OCI-LY3 (cell line): Measurements from ENCODE around the gene NBEAL2.

Experiments used
- H2AFZ ChIP-seq: fragments of 200-600, 300-600 bp; shearing (Covaris generic); 2 replicates; pipeline ENCODE4 v1.6.0; 2014; ENCODE audit warnings: antibody characterized with exemption, low read depth, low read length
- H3K27ac ChIP-seq: fragments of 200-600, 300-600 bp; sonication (generic); 2 replicates; pipeline ENCODE4 v1.5.1; 2014; ENCODE audit warnings: mild to moderate bottlenecking, low read length, moderate library complexity, mixed read lengths
- H3K27me3 ChIP-seq: fragments of 200-600, 300-600 bp; sonication (generic); 2 replicates; pipeline ENCODE4 v1.6.1; 2014; ENCODE audit warnings: low read depth, low read length, mixed read lengths
- H3K36me3 ChIP-seq: fragments of 200-600, 300-600 bp; sonication (generic); replicated peaks from 2 replicates; pipeline ENCODE3; 2014; ENCODE audit warnings: low read depth, low read length, mixed read lengths
- H3K4me1 ChIP-seq: fragments of 300-600, 200-600 bp; sonication (generic); 2 replicates; pipeline ENCODE4 v1.6.1; 2014; ENCODE audit warnings: low read length, mixed read lengths
- H3K4me2 ChIP-seq: fragments of 200-600, 300-600 bp; sonication (generic); 2 replicates; pipeline ENCODE4 v1.6.1; 2014; ENCODE audit warnings: low read length, mixed read lengths
- H3K4me3 ChIP-seq: fragments of 300-600, 200-600 bp; sonication (generic); 2 replicates; pipeline ENCODE4 v1.5.1; 2014; ENCODE audit warnings: antibody characterized with exemption, mild to moderate bottlenecking, low read length, moderate library complexity
- H3K79me2 ChIP-seq: fragments of 300-600, 200-600 bp; shearing (Covaris generic); 2 replicates; pipeline ENCODE4 v1.6.1; 2014; ENCODE audit warnings: mild to moderate bottlenecking, low read length, mixed read lengths
- H3K9ac ChIP-seq: fragments of 300-600, 200-600 bp; shearing (Covaris generic); 2 replicates; pipeline ENCODE4 v1.6.0; 2014; ENCODE audit warnings: mild to moderate bottlenecking, low read length, moderate library complexity
- H3K9me3 ChIP-seq: fragments of 200-600, 300-600 bp; shearing (Covaris generic); 2 replicates; pipeline ENCODE4 v1.6.1; 2014; ENCODE audit warnings: low read length, mixed read lengths; ENCODE audit not compliant: insufficient read depth
- H4K20me1 ChIP-seq: fragments of 200-600, 300-600 bp; sonication (generic); 2 replicates; pipeline ENCODE4 v1.6.1; 2016; ENCODE audit warnings: low read length, mixed read lengths; ENCODE audit not compliant: insufficient read depth
- EZH2phosphoT487 ChIP-seq: fragments of 200-600 bp; shearing (Covaris generic); IDR thresholded peaks from 2 replicates; pipeline ENCODE4 v1.6.1; 2018; ENCODE audit warnings: antibody characterized with exemption, mixed run types, low read depth
- TF ChIP-seq, protein P1 (sequence below): fragments of 200-600, 300-600 bp; sonication (generic); IDR thresholded peaks from 2 replicates; pipeline ENCODE4 v1.5.1; 2014; ENCODE audit warnings: antibody characterized with exemption, low read length, low read depth

Gene NBEAL2

DNA sequence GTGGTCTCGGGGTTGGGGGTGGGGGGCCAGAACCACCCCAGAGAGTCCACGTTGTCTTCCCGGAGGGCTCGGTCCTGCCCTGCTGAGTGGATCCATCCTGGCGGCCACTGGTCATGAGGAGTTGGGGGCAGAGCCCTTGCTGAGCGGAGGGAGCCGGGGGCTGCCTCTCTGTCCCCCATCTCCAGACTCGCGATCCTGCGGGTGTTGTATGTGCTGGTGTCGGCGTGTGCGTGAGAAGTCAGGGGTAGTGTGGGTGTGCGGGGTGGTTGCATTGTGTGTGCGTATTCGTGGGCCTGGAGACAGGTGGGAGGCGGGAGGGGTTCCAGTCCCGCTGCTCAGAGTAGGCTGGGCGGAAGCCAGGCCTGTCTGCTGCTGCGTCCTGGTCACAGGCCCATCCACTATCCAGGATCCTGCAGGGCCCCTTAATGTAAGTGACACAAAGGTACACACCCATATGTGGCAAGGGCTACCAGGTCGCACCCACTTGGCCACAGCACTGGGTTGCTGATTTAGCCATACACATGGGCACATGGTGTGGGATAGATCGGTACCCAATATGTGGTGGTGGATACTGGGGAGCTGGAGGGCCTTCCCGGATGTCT lies 30.7 kb downstream of the NBEAL2 start:
- no peaks in the 10 kb centered on the region for H3K9me3 ChIP-seq
- H3K27me3 ChIP-seq = no peaks in the 10 kb centered on the region
- H3K79me2 ChIP-seq = no peaks in the 10 kb centered on the region
- H4K20me1 ChIP-seq = no peaks in the 10 kb centered on the region
- no peak overlapping the region for H3K4me2 ChIP-seq
- no peaks in the 10 kb centered on the region for H3K4me1 ChIP-seq
- no peak overlapping the region for H3K27ac ChIP-seq
- H3K36me3 ChIP-seq = peaks cover 54% of the 10 kb centered on the region
- H3K9ac ChIP-seq = no peak overlapping the region
- TF ChIP-seq, protein P1, sequence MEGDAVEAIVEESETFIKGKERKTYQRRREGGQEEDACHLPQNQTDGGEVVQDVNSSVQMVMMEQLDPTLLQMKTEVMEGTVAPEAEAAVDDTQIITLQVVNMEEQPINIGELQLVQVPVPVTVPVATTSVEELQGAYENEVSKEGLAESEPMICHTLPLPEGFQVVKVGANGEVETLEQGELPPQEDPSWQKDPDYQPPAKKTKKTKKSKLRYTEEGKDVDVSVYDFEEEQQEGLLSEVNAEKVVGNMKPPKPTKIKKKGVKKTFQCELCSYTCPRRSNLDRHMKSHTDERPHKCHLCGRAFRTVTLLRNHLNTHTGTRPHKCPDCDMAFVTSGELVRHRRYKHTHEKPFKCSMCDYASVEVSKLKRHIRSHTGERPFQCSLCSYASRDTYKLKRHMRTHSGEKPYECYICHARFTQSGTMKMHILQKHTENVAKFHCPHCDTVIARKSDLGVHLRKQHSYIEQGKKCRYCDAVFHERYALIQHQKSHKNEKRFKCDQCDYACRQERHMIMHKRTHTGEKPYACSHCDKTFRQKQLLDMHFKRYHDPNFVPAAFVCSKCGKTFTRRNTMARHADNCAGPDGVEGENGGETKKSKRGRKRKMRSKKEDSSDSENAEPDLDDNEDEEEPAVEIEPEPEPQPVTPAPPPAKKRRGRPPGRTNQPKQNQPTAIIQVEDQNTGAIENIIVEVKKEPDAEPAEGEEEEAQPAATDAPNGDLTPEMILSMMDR = no peak
- no peak for TF ChIP-seq EZH2phosphoT487
- H2AFZ ChIP-seq = no peak overlapping the region
- H3K4me3 ChIP-seq = no peak overlapping the region

DNA sequence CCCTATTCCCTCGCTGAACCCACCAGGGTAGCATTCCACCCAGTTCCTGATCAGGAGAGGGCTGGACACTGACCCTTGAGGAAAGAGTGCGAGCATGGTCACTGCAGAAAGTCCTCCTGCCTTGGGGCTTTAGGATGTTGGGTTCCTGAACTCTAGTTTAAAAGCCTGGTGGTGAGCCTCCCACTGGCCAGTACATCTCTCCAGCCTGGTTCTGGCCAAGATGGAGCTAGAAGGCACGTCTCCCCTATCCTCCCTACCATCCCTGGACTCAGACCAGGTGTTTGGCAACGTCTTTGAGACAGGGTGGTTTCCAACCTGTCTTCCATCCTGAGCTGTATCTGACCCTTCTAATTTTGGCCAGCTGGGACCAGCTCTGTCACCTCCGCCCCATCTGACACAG lies 31.4 kb downstream of the NBEAL2 start:
- Histone ChIP-seq H4K20me1 (no peaks in the 10 kb centered on the region), H3K27me3 (no peaks in the 10 kb centered on the region), H3K4me3 (no peak overlapping the region), H3K27ac (no peak overlapping the region; the same call in 1 of the 2 replicates), H3K9me3 (no peaks in the 10 kb centered on the region), H3K36me3 (peaks cover 52% of the 10 kb centered on the region), H3K4me1 (no peaks in the 10 kb centered on the region), H3K4me2 (no peak overlapping the region), H2AFZ (no peak overlapping the region), H3K9ac (no peak overlapping the region), H3K79me2 (no peaks in the 10 kb centered on the region)
- no peak for TF ChIP-seq EZH2phosphoT487
- TF ChIP-seq, protein P1 = no peak

DNA sequence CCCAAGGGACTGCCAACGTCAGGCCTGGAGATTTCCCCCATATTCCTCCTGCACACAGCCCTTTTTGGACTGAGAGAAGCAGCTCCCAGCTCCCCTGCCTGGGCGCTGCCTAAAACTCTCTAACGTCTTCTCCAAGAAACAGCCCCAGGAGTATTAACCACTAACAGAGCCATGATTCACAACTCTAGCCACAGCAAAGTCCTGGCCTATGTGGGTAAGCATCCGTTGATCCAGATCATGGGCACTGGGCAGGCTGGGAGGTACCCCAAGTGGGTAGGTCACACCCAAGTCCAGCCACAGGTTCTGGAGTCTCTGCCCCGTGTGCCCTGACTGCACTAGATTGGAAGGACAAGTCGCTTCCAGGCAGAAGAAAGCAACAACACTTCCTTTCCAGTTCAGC lies 31.9 kb downstream of the NBEAL2 start:
- H3K4me1 ChIP-seq = no peaks in the 10 kb centered on the region
- H3K36me3 ChIP-seq = peaks cover 48% of the 10 kb centered on the region
- H4K20me1 ChIP-seq = no peaks in the 10 kb centered on the region
- no peaks in the 10 kb centered on the region for H3K27me3 ChIP-seq
- no peak overlapping the region for H3K4me3 ChIP-seq
- H3K27ac ChIP-seq = no peak overlapping the region; the same call in 1 of the 2 replicates
- H2AFZ ChIP-seq = no peak overlapping the region
- H3K79me2 ChIP-seq = no peaks in the 10 kb centered on the region
- TF ChIP-seq, protein P1 = no peak
- no peak for TF ChIP-seq EZH2phosphoT487
- no peak overlapping the region for H3K9ac ChIP-seq
- no peak overlapping the region for H3K4me2 ChIP-seq
- no peaks in the 10 kb centered on the region for H3K9me3 ChIP-seq

DNA sequence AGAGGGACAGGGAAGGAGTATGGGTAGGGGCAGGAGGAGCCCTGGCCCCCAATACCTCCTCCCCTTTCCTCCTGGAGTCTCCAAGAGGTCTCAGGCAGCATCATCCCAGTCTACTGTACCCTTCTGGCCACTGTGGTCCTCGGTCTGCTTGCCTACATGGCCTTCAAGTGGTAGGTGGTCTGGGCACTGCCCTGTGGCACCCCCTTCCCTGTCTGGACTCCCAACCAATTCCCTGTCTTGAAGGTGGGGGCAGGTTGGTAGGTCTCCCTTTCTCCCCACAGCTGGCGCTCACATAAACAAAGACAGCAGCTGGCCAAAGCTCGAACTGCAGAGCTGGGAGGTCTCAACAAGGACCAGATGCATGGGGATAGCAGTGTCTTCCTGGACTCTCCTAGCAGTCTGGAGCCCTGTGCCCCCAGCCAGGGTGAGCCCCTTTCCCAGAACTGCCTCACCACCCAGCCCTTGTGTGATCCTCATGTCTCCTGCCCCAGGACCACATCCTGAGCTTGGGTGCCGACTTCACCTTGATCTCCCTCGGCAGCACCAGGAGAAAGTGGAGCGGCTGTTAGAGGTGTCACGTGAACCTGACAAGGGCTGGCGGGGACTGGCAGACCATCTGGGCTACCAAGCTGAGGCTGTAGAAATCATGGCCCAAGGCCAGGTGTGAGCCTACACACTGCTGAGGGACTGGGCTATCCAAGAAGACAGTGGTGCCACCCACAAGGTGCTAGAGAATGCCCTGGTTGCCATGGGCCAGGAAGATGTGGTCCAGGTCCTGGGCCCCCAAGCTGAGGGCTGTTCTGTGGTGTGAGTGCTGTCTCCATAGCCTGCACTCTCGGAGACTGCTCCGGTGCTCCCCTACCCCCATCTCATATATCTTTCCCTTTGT lies 33.1 kb downstream of the NBEAL2 start:
- Histone ChIP-seq H3K4me2 (no peak overlapping the region), H3K79me2 (no peaks in the 10 kb centered on the region), H3K4me1 (no peaks in the 10 kb centered on the region), H4K20me1 (no peaks in the 10 kb centered on the region), H3K9ac (no peak overlapping the region), H2AFZ (no peak overlapping the region), H3K27ac (no peak overlapping the region), H3K36me3 (peaks cover 49% of the 10 kb centered on the region), H3K9me3 (no peaks in the 10 kb centered on the region), H3K27me3 (no peaks in the 10 kb centered on the region), H3K4me3 (no peak overlapping the region)
- no peak for TF ChIP-seq EZH2phosphoT487
- TF ChIP-seq, protein P1 = no peak
